GM06990 (cell line): ENCODE results near the gene CCR9.
A peak's percentile ranks its signal among the peaks of the same experiment; 100 is the strongest.

Experiments
- DNase-seq: peaks from one replicate; pipeline ENCODE4 v3.0.0-alpha.2; 2011; ENCODE audit not compliant: insufficient read length; ENCODE audit errors: extremely low read depth
- H3K27me3 ChIP-seq: replicated peaks from 2 replicates; pipeline ENCODE4 v1.6.0; 2011; ENCODE audit warnings: low read length; ENCODE audit not compliant: control insufficient read depth, insufficient read depth
- H3K36me3 ChIP-seq: 2 replicates; pipeline ENCODE4 v1.5.1; 2011; ENCODE audit warnings: low read length; ENCODE audit not compliant: control insufficient read depth, insufficient read depth
- H3K4me3 ChIP-seq: replicated peaks from 2 replicates; pipeline ENCODE4 v1.5.1; 2011; ENCODE audit warnings: low read depth, mild to moderate bottlenecking, control low read depth, low read length
- TF ChIP-seq, protein P1 (sequence below): IDR thresholded peaks from 2 replicates; pipeline ENCODE4 v1.5.1; 2011; ENCODE audit warnings: low read length, control low read depth, mild to moderate bottlenecking, inconsistent platforms; ENCODE audit not compliant: insufficient read depth, poor library complexity, severe bottlenecking

The CCR9 gene

GRCh38 chr3:45861043-45861719 is 25.2 kb upstream of the CCR9 start:
- Histone ChIP-seq H3K36me3 (no peaks in the 10 kb centered on the region), H3K4me3 (no peak overlapping the region; the same call in 1 of the 2 replicates), H3K27me3 (no peaks in the 10 kb centered on the region)
- DNase-seq = peak; percentile 56
- TF ChIP-seq, protein P1, sequence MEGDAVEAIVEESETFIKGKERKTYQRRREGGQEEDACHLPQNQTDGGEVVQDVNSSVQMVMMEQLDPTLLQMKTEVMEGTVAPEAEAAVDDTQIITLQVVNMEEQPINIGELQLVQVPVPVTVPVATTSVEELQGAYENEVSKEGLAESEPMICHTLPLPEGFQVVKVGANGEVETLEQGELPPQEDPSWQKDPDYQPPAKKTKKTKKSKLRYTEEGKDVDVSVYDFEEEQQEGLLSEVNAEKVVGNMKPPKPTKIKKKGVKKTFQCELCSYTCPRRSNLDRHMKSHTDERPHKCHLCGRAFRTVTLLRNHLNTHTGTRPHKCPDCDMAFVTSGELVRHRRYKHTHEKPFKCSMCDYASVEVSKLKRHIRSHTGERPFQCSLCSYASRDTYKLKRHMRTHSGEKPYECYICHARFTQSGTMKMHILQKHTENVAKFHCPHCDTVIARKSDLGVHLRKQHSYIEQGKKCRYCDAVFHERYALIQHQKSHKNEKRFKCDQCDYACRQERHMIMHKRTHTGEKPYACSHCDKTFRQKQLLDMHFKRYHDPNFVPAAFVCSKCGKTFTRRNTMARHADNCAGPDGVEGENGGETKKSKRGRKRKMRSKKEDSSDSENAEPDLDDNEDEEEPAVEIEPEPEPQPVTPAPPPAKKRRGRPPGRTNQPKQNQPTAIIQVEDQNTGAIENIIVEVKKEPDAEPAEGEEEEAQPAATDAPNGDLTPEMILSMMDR = no peak

- DNase-seq = peak; percentile 75
- Histone ChIP-seq H3K36me3 (no peaks in the 10 kb centered on the region), H3K27me3 (no peaks in the 10 kb centered on the region), H3K4me3 (no peak overlapping the region)
- TF ChIP-seq, protein P1 = no peak
Observed at GRCh38 chr3:45864760-45865519, 21.4 kb upstream of the CCR9 start.

- Histone ChIP-seq H3K36me3 (no peaks in the 10 kb centered on the region), H3K27me3 (no peaks in the 10 kb centered on the region), H3K4me3 (no peak overlapping the region)
- TF ChIP-seq, protein P1 = no peak
- DNase-seq = no peak
Observed at GRCh38 chr3:45865563-45865962, 20.8 kb upstream of the CCR9 start.

- TF ChIP-seq, protein P1 = no peak
- DNase-seq = no peak
- no peak overlapping the region for H3K4me3 ChIP-seq
- no peaks in the 10 kb centered on the region for H3K36me3 ChIP-seq
- peaks cover 1% of the 10 kb centered on the region; the same call in 1 of the 2 replicates for H3K27me3 ChIP-seq
Observed at GRCh38 chr3:45868213-45868612, 18.1 kb upstream of the CCR9 start.

- no peak overlapping the region for H3K4me3 ChIP-seq
- DNase-seq = no peak
- TF ChIP-seq, protein P1 = no peak
- no peaks in the 10 kb centered on the region for H3K36me3 ChIP-seq
- peaks cover 1% of the 10 kb centered on the region; the same call in 1 of the 2 replicates for H3K27me3 ChIP-seq
Observed at GRCh38 chr3:45868650-45869049, 17.7 kb upstream of the CCR9 start.
